ENCODE data around the gene PPM1B.

GRCh38 chr2:44166096-44166495, 2.6 kb upstream of the PPM1B start:
- no peak for TF ChIP-seq POLR2A (IDR thresholded peaks at IDR 0.05)
- no peak for TF ChIP-seq CTCF (IDR thresholded peaks at IDR 0.05)
